Prostate gland (tissue), 2 donors: ENCODE measurements around the gene ATP5ME.

ENCODE experiments used
- CTCF ChIP-seq, 4 experiments: fragments of 200-600 bp in 2 of 4; fragments of 450-650 bp in 2 of 4; sonication (generic) in 2 of 4; IDR thresholded peaks; 1 replicate in 3 of 4; 2 replicates in 1 of 4; pipeline ENCODE4 v1.5.1; 2016 to 2019; ENCODE audit warnings: antibody characterized with exemption in 4 of 4, mild to moderate bottlenecking in 2 of 4, moderate library complexity in 2 of 4
- POLR2A ChIP-seq: fragments of 450-650 bp; IDR thresholded peaks from one replicate; pipeline ENCODE4 v1.6.1; 2016; ENCODE audit warnings: antibody characterized with exemption, mild to moderate bottlenecking

GRCh38 chr4:680551-680927, 6.5 kb upstream of the ATP5ME start:
- no peak for TF ChIP-seq CTCF (IDR thresholded peaks at IDR 0.05)
- no peak for TF ChIP-seq POLR2A
